ENCODE results near the gene CECR2. TPM values are rescaled to one million over a fixed set of nuclear protein-coding genes. Genes with fewer than 3 reads are reported as not detected.

Gene CECR2
- total RNA-seq, 1 experiment from 2014 or later: 154 TPM

GRCh38 chr22:17419348-17419747 lies 50.1 kb downstream of the CECR2 start:
- H3K27ac Mint-ChIP-seq: peak overlapping the region in 2 of 3 experiments; percentile 30 to 46; a peak in 4 of 7 replicates
- H4K20me1 ChIP-seq (ENCODE audit: control insufficient read depth, insufficient read depth, insufficient read length): peaks cover 2% of the 10 kb centered on the region
- peaks cover 67% of the 10 kb centered on the region for H3K79me2 ChIP-seq (ENCODE audit: insufficient read depth, low read length)

More at GRCh38 chr22:17419348-17419747, 50.1 kb downstream of the CECR2 start:
- no peaks in the 10 kb centered on the region; the same call in 1 of the 2 replicates for H3K27me3 Mint-ChIP-seq (ENCODE audit: low read depth)
- no peak overlapping the region for H2BK20ac ChIP-seq (ENCODE audit: low read depth, low read length, poor library complexity, severe bottlenecking)
- no peaks in the 10 kb centered on the region for H3K23me2 ChIP-seq (ENCODE audit: insufficient read length, low read depth, low read length, poor library complexity, severe bottlenecking)
- H3K36me3 Mint-ChIP-seq (ENCODE audit: insufficient read depth in 1 of 3, low read depth in 3 of 3): peaks cover 7 to 11% (median 10%) of the 10 kb centered on the region in 3 experiments; a peak in 5 of 7 replicates
- H2BK12ac ChIP-seq (ENCODE audit: insufficient read length, low read depth, low read length): no peak overlapping the region
- no peak overlapping the region for H2BK120ac ChIP-seq (ENCODE audit: low read depth, low read length, poor library complexity, severe bottlenecking)
- no peak overlapping the region for H4K91ac ChIP-seq (ENCODE audit: insufficient read length, low read depth, low read length)
- H3K23ac ChIP-seq (ENCODE audit: insufficient read length, low read depth, low read length): no peak overlapping the region
- H3K9me3 ChIP-seq (ENCODE audit: control insufficient read depth, low read depth, low read length): no peaks in the 10 kb centered on the region
- H3K14ac ChIP-seq (ENCODE audit: insufficient read depth, low read length): no peak overlapping the region
- H3K18ac ChIP-seq (ENCODE audit: insufficient read length, low read depth, low read length): no peak overlapping the region
- H2BK15ac ChIP-seq (ENCODE audit: low read depth, low read length): no peak overlapping the region
- no peak overlapping the region for H3K27ac ChIP-seq (ENCODE audit: insufficient read length, low read depth, low read length)
- H3K4me2 ChIP-seq (ENCODE audit: insufficient read depth, insufficient read length, low read length): no peak overlapping the region
- H4K5ac ChIP-seq (ENCODE audit: insufficient read length, low read depth, low read length): no peak overlapping the region
- H3K4me1 Mint-ChIP-seq: peaks cover 58 to 68% of the 10 kb centered on the region in 2 experiments
- H3T11ph ChIP-seq (ENCODE audit: low read length): no peak overlapping the region
- H2BK5ac ChIP-seq (ENCODE audit: insufficient read length, low read length): no peak overlapping the region
- H3K9me3 Mint-ChIP-seq: no peaks in the 10 kb centered on the region
- H3K56ac ChIP-seq (ENCODE audit: insufficient read length, low read depth, low read length): no peak overlapping the region
- no peak overlapping the region for H2AK5ac ChIP-seq (ENCODE audit: insufficient read length, low read length)
- no CpG with 5 or more reads among the region's 3 CpGs for WGBS (ENCODE audit: extremely low coverage, insufficient read length, low lambda C conversion rate)
- DNase-seq: no peak
- H4K8ac ChIP-seq (replicated peaks; ENCODE audit: insufficient read length, low read depth, low read length): no peak overlapping the region
- H3K4me1 ChIP-seq (ENCODE audit: insufficient read depth, low read length): peaks cover 8% of the 10 kb centered on the region; the same call in 1 of the 2 replicates
- peak overlapping the region in 1 of 2 experiments; percentile 2; a peak in 1 of 5 replicates for H3K4me3 Mint-ChIP-seq
- no peak overlapping the region for H2AFZ ChIP-seq (ENCODE audit: low read length)
- H3K9ac ChIP-seq (ENCODE audit: extremely low read depth, insufficient read length, low read length): no peak overlapping the region
- TF ChIP-seq, protein P1, sequence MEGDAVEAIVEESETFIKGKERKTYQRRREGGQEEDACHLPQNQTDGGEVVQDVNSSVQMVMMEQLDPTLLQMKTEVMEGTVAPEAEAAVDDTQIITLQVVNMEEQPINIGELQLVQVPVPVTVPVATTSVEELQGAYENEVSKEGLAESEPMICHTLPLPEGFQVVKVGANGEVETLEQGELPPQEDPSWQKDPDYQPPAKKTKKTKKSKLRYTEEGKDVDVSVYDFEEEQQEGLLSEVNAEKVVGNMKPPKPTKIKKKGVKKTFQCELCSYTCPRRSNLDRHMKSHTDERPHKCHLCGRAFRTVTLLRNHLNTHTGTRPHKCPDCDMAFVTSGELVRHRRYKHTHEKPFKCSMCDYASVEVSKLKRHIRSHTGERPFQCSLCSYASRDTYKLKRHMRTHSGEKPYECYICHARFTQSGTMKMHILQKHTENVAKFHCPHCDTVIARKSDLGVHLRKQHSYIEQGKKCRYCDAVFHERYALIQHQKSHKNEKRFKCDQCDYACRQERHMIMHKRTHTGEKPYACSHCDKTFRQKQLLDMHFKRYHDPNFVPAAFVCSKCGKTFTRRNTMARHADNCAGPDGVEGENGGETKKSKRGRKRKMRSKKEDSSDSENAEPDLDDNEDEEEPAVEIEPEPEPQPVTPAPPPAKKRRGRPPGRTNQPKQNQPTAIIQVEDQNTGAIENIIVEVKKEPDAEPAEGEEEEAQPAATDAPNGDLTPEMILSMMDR (conservative IDR thresholded peaks at IDR 0.05): no peak
- no peaks in the 10 kb centered on the region for H3K27me3 ChIP-seq (ENCODE audit: insufficient read depth, low read length)
- H3K4ac ChIP-seq (ENCODE audit: low read depth, low read length): no peak overlapping the region
- H3K79me1 ChIP-seq (ENCODE audit: insufficient read depth, low read depth, low read length, poor library complexity, severe bottlenecking): peaks cover 3% of the 10 kb centered on the region
